HG03442 (cell line): Measurements from ENCODE around the gene EVPLL.
"Not testable (repeated sequence)": the region's sequence is repeated elsewhere in the genome, so short reads cannot be mapped to it uniquely, and the experiment has no call there.

Experiments
- ATAC-seq: cut with Tn5 transposase; IDR thresholded peaks from one replicate; pipeline ENCODE4 v1.9.1; 2021; ENCODE audit warnings: mild to moderate bottlenecking, moderate library complexity; ENCODE audit not compliant: unreplicated experiment

Gene EVPLL

GRCh38 chr17:18422464-18422863 is 44.9 kb downstream of the EVPLL start:
- not testable (repeated sequence) for ATAC-seq

- not testable (repeated sequence) for ATAC-seq
Observed at GRCh38 chr17:18423015-18423414, 45.4 kb downstream of the EVPLL start.

GRCh38 chr17:18425593-18425992 is 48.0 kb downstream of the EVPLL start:
- not testable (repeated sequence) for ATAC-seq

- ATAC-seq = not testable (repeated sequence)
Observed at GRCh38 chr17:18426639-18427038, 49.1 kb downstream of the EVPLL start.

GRCh38 chr17:18432206-18432605 is 54.6 kb downstream of the EVPLL start:
- not testable (repeated sequence) for ATAC-seq
